GM12864 (cell line): ENCODE data around the gene MID1IP1.

Source experiments
- DNase-seq: peaks from one replicate; pipeline ENCODE4 v3.0.0-alpha.2; 2011; ENCODE audit warnings: low read depth
- H3K4me3 ChIP-seq: 2 replicates; pipeline ENCODE4 v1.5.1; 2011; ENCODE audit warnings: mild to moderate bottlenecking, low read depth, low read length, control low read depth
- TF ChIP-seq, protein P1 (sequence below): IDR thresholded peaks from 2 replicates; pipeline ENCODE4 v1.5.1; 2011; ENCODE audit warnings: low read depth, mild to moderate bottlenecking, moderate library complexity, low read length, control low read depth, inconsistent platforms; ENCODE audit errors: missing control alignments

Gene MID1IP1

GRCh38 chrX:38839277-38839676 is 38.0 kb downstream of the MID1IP1 start:
- no peak for DNase-seq
- no peak overlapping the region for H3K4me3 ChIP-seq
- TF ChIP-seq, protein P1, sequence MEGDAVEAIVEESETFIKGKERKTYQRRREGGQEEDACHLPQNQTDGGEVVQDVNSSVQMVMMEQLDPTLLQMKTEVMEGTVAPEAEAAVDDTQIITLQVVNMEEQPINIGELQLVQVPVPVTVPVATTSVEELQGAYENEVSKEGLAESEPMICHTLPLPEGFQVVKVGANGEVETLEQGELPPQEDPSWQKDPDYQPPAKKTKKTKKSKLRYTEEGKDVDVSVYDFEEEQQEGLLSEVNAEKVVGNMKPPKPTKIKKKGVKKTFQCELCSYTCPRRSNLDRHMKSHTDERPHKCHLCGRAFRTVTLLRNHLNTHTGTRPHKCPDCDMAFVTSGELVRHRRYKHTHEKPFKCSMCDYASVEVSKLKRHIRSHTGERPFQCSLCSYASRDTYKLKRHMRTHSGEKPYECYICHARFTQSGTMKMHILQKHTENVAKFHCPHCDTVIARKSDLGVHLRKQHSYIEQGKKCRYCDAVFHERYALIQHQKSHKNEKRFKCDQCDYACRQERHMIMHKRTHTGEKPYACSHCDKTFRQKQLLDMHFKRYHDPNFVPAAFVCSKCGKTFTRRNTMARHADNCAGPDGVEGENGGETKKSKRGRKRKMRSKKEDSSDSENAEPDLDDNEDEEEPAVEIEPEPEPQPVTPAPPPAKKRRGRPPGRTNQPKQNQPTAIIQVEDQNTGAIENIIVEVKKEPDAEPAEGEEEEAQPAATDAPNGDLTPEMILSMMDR = no peak

DNA sequence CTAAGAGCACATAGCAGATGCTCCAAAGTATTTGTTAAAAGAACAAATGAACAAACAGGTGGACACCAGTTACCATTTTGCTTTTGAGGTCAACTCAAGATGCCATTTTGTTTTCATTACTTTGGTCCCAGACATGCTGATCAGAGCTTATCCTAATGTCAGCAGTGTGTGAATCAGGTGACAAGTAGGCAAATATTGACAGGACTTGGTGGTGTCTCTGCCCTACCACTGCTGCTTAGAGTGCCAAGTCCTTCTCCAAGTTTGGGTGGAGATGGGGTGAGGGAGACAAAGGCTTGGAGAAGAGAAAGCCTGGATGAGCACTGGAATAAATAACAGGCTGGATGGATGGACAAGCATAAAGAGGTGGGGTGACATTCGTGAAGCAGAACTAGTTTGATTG is 38.7 kb downstream of the MID1IP1 start:
- TF ChIP-seq, protein P1 = no peak
- no peak overlapping the region for H3K4me3 ChIP-seq
- no peak for DNase-seq

DNA sequence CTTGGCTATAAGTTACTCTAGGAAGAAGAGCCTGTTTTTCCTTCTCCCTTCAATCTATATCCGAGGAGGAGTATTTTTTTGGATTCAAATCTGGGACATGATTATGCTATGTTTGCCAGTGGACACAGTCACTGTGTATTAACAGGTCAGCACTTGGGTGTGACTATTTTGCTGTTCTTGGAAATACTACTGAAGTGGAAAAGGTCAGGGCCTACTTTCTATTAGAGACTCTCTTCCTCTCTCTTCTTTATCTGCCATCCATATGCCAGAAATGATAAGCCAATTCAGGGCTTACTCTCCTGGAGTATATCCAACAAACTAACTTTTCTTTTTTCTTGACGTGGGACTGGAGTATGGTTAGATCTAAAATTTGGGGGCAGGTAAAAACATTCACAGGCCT is 40.5 kb downstream of the MID1IP1 start:
- TF ChIP-seq, protein P1 = no peak
- no peak for DNase-seq
- no peak overlapping the region for H3K4me3 ChIP-seq

- TF ChIP-seq, protein P1 = no peak
- DNase-seq = no peak
- no peak overlapping the region for H3K4me3 ChIP-seq
Observed at GRCh38 chrX:38845426-38845825, 44.2 kb downstream of the MID1IP1 start.

GRCh38 chrX:38847206-38847902 is 46.1 kb downstream of the MID1IP1 start:
- DNase-seq = no peak
- TF ChIP-seq, protein P1 = no peak
- H3K4me3 ChIP-seq = no peak overlapping the region

- TF ChIP-seq, protein P1 = no peak
- H3K4me3 ChIP-seq = no peak overlapping the region
- no peak for DNase-seq
Observed at GRCh38 chrX:38847903-38848230, 46.6 kb downstream of the MID1IP1 start.

DNA sequence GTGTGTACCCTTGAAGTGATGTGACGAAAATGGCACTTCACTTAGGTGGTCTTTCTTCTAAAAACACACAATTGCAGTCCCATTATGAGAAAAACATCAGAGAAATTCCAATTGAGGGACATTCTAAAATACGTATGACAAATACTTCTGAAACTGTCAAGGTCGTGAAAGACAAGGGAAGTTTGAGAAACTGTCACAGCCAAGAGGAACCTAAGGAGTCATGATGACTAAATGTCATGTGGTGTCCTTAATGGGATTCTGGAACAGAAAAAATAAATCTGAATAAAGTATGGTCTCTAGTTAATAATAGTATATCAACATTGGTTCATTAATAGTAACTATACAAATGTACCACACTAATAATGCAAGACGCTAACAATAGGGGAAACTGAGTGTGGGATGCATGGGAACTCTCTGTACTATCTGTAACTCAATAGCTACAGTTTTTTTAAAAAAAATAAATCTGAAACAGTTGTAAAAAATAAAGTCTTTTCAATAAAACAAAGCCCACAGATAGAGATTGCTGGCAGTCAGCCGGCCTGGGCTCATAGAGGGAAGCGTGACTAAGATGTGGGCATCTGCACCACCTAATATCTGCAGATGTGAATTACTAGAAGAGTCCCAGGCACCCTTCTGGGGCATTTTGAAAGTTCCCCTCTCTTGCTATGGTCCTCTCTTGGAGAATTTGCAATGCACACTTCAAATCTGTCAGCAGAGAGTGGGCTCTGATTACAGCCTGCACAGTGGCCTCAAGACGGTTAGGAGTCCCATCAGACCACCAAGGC is 47.6 kb downstream of the MID1IP1 start:
- DNase-seq = no peak
- TF ChIP-seq, protein P1 = no peak
- no peak overlapping the region for H3K4me3 ChIP-seq
